Right lobe of liver (tissue), 4 donors: Measurements from ENCODE around the gene NOCT.

ENCODE experiments used
- POLR2A ChIP-seq: fragments of 450-650 bp; IDR thresholded peaks from one replicate; pipeline ENCODE4 v1.6.1; 2017; ENCODE audit warnings: antibody characterized with exemption, mild to moderate bottlenecking
- TF ChIP-seq, protein P1 (sequence below), 4 donors: fragments of 200-600 bp in 3 of 4; fragments of 450-650 bp in 1 of 4; IDR thresholded peaks; one replicate each; pipeline versions ENCODE4 v1.5.1 to v1.8.0; 2016 to 2022; ENCODE audit warnings: antibody characterized with exemption in 4 of 4, mild to moderate bottlenecking in 2 of 4
- donor health status: DM: no; HTN: no; CAD: no.
- donor health status: DM: no; HTN: no; CAD: no.
- donor health status: DM: no; HTN: yes; CAD: no.

DNA sequence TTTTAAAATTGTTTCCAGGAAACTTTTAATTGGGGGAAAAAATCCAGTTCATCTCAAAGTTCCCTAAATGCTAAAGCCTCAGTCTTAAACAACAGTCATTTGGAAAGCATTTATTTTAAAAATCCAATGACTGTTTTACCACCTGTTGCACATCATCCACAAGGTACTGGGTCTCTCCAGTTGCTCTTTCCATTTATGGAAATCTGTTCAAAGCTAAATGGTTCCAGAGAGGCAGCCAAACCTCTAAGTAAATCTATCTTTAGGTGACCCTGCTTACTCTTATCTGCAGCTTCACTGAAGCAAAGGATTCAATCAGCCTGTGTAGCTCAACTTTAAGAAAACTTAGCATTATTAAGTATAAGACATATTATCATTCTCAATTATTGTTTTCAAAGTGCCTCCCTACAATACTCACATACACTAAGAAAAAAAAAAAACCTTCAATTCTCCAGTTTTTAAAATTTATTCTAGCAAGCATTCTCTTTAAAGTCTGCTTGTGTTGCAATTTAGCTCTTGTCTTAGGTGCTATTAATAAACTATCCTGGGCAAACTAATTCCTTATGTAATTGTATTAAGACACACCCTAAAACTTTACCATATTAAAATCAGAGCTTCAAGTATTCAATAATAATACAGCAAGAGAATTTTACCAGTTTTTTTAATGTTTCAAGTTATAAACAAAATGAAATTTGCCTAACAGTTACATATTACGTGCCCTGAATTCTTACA is 60.6 kb downstream of the NOCT start:
- TF ChIP-seq, protein P1, sequence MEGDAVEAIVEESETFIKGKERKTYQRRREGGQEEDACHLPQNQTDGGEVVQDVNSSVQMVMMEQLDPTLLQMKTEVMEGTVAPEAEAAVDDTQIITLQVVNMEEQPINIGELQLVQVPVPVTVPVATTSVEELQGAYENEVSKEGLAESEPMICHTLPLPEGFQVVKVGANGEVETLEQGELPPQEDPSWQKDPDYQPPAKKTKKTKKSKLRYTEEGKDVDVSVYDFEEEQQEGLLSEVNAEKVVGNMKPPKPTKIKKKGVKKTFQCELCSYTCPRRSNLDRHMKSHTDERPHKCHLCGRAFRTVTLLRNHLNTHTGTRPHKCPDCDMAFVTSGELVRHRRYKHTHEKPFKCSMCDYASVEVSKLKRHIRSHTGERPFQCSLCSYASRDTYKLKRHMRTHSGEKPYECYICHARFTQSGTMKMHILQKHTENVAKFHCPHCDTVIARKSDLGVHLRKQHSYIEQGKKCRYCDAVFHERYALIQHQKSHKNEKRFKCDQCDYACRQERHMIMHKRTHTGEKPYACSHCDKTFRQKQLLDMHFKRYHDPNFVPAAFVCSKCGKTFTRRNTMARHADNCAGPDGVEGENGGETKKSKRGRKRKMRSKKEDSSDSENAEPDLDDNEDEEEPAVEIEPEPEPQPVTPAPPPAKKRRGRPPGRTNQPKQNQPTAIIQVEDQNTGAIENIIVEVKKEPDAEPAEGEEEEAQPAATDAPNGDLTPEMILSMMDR (IDR thresholded peaks at IDR 0.05), result no peak
- no peak for TF ChIP-seq POLR2A
